Measurements from ENCODE around the gene NME5. TPM values are rescaled to one million over a fixed set of nuclear protein-coding genes. Genes with fewer than 3 reads are reported as not detected.

Gene NME5
- total RNA-seq, 1 donor from 2014 or later: not detected

Small RNA genes within 50 kb of the gene (small RNA-seq; reads per million reads assigned to genes)
- not detected for gene RNU6-1148P
- gene RNU6-460P: not detected
- gene RNU6-888P: not detected

Other genes with a start within 250 kb of the NME5 start
- 2.6 TPM for gene PKD2L2, start 250.0 kb downstream of the NME5 start, total RNA-seq
- 43.8 TPM for gene FAM13B, start 106.3 kb downstream of the NME5 start, total RNA-seq
- gene WNT8A, start 55.4 kb downstream of the NME5 start, total RNA-seq: not detected
- 34.4 TPM for gene BRD8, start 39.2 kb upstream of the NME5 start, total RNA-seq
- gene KIF20A, start 39.7 kb upstream of the NME5 start, total RNA-seq: 8.9 TPM
- 41.8 TPM for gene CDC23, start 73.9 kb upstream of the NME5 start, total RNA-seq
- gene GFRA3, start 135.2 kb upstream of the NME5 start, total RNA-seq: 1.0 TPM
- 3.7 TPM for gene CDC25C, start 192.4 kb upstream of the NME5 start, total RNA-seq
- 17.2 TPM for gene FAM53C, start 198.8 kb upstream of the NME5 start, total RNA-seq
- gene KDM3B, start 213.3 kb upstream of the NME5 start, total RNA-seq: 75.2 TPM

Data from skeletal muscle tissue (tissue), 2 donors.